Lower leg skin (tissue), 3 donors: ENCODE results near the gene MORC2.

Experiments used
- POLR2A ChIP-seq, 2 donors: fragments of 450-650 bp; IDR thresholded peaks; one replicate each; pipeline ENCODE4 v1.6.1; 2016 to 2017; ENCODE audit warnings: antibody characterized with exemption in 2 of 2, mild to moderate bottlenecking in 1 of 2, moderate library complexity in 1 of 2
- TF ChIP-seq, protein P1 (sequence below), 3 donors: fragments of 450-650 bp; IDR thresholded peaks; one replicate each; pipeline ENCODE4 v1.5.1; 2016; ENCODE audit warnings: antibody characterized with exemption in 3 of 3, mild to moderate bottlenecking in 3 of 3, moderate library complexity in 2 of 3

DNA sequence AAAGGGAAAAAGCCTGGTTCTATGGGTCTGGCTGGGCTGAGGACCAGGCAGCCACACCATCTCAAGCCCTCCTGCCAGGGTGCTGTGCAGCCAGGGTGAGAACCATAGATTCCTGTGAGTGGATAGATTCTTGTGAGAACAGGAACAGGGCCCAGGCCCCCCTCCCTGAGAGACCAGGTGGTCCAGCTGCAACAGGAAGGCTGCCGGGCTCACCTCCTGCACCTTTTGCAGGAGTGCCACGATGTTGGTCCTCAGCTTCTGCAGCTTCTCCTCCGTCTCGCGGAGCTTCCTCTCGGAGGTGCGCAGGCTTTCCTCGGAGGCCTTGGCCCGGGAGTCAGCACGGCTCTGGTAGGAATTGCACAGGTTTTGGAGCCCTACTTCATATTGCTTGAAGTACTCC, 40.8 kb downstream of the MORC2 start:
- TF ChIP-seq, protein P1, sequence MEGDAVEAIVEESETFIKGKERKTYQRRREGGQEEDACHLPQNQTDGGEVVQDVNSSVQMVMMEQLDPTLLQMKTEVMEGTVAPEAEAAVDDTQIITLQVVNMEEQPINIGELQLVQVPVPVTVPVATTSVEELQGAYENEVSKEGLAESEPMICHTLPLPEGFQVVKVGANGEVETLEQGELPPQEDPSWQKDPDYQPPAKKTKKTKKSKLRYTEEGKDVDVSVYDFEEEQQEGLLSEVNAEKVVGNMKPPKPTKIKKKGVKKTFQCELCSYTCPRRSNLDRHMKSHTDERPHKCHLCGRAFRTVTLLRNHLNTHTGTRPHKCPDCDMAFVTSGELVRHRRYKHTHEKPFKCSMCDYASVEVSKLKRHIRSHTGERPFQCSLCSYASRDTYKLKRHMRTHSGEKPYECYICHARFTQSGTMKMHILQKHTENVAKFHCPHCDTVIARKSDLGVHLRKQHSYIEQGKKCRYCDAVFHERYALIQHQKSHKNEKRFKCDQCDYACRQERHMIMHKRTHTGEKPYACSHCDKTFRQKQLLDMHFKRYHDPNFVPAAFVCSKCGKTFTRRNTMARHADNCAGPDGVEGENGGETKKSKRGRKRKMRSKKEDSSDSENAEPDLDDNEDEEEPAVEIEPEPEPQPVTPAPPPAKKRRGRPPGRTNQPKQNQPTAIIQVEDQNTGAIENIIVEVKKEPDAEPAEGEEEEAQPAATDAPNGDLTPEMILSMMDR (IDR thresholded peaks at IDR 0.05): no peak
- TF ChIP-seq POLR2A (IDR thresholded peaks at IDR 0.05): no peak
